WTC11 (cell line): ENCODE data around the gene SYT1.

ENCODE experiments used
- ATF1 ChIP-seq: sonication (generic); formaldehyde crosslinking; IDR thresholded peaks from 2 replicates; pipeline ENCODE4 v1.8.1; 2023; ENCODE audit warnings: mild to moderate bottlenecking, moderate library complexity, missing genetic modification reagents
- CBFB ChIP-seq: sonication (generic); formaldehyde crosslinking; IDR thresholded peaks from 2 replicates; pipeline ENCODE4 v1.8.1; 2022; ENCODE audit warnings: mild to moderate bottlenecking, low read depth, missing genetic modification reagents
- CREB1 ChIP-seq: sonication (generic); formaldehyde crosslinking; IDR thresholded peaks from 2 replicates; pipeline ENCODE4 v1.8.0; 2023; ENCODE audit warnings: mild to moderate bottlenecking, missing genetic modification reagents
- E2F1 ChIP-seq: sonication (generic); formaldehyde crosslinking; IDR thresholded peaks from 2 replicates; pipeline ENCODE4 v1.8.0; 2022; ENCODE audit warnings: mild to moderate bottlenecking, missing genetic modification reagents
- KAT7 ChIP-seq: sonication (generic); formaldehyde crosslinking; IDR thresholded peaks from 2 replicates; pipeline ENCODE4 v1.8.1; 2023; ENCODE audit warnings: missing genetic modification reagents, mild to moderate bottlenecking, borderline replicate concordance
- MAX ChIP-seq: sonication (generic); formaldehyde crosslinking; IDR thresholded peaks from 2 replicates; pipeline ENCODE4 v1.8.0; 2022; ENCODE audit warnings: mild to moderate bottlenecking, missing genetic modification reagents
- SP1 ChIP-seq: sonication (generic); formaldehyde crosslinking; conservative IDR thresholded peaks from 2 replicates; pipeline ENCODE4 v1.8.1; 2022; ENCODE audit warnings: missing genetic modification reagents
- ZNF121 ChIP-seq: sonication (generic); formaldehyde crosslinking; IDR thresholded peaks from 2 replicates; pipeline ENCODE4 v1.8.0; 2023; ENCODE audit warnings: missing genetic modification reagents
- TF ChIP-seq, protein P1 (sequence below): fragments of 200-600 bp; IDR thresholded peaks from 2 replicates; pipeline ENCODE4 v1.8.0; 2022; ENCODE audit warnings: antibody characterized with exemption
- TF ChIP-seq, protein P2 (sequence below): sonication (generic); formaldehyde crosslinking; IDR thresholded peaks from 2 replicates; pipeline ENCODE4 v1.8.0; 2022; ENCODE audit warnings: mild to moderate bottlenecking, missing genetic modification reagents
- TF ChIP-seq, protein P3 (sequence below): fragments of 250-450 bp; sonication (Bioruptor Pico); IDR thresholded peaks from 2 replicates; pipeline ENCODE4 v1.9.0; 2021; ENCODE audit warnings: mild to moderate bottlenecking, borderline replicate concordance
- TF ChIP-seq, protein P4 (sequence below): sonication (generic); formaldehyde crosslinking; IDR thresholded peaks from 2 replicates; pipeline ENCODE4 v1.8.1; 2023; ENCODE audit warnings: mild to moderate bottlenecking, missing genetic modification reagents, moderate library complexity
- TF ChIP-seq, protein P5 (sequence below): sonication (generic); formaldehyde crosslinking; IDR thresholded peaks from 2 replicates; pipeline ENCODE4 v1.8.1; 2022; ENCODE audit warnings: missing genetic modification reagents, borderline replicate concordance
- TF ChIP-seq, protein P6 (sequence below): sonication (generic); formaldehyde crosslinking; IDR thresholded peaks from 2 replicates; pipeline ENCODE4 v1.8.1; 2023; ENCODE audit warnings: mild to moderate bottlenecking, moderate library complexity, missing genetic modification reagents

- TF ChIP-seq, protein P1, sequence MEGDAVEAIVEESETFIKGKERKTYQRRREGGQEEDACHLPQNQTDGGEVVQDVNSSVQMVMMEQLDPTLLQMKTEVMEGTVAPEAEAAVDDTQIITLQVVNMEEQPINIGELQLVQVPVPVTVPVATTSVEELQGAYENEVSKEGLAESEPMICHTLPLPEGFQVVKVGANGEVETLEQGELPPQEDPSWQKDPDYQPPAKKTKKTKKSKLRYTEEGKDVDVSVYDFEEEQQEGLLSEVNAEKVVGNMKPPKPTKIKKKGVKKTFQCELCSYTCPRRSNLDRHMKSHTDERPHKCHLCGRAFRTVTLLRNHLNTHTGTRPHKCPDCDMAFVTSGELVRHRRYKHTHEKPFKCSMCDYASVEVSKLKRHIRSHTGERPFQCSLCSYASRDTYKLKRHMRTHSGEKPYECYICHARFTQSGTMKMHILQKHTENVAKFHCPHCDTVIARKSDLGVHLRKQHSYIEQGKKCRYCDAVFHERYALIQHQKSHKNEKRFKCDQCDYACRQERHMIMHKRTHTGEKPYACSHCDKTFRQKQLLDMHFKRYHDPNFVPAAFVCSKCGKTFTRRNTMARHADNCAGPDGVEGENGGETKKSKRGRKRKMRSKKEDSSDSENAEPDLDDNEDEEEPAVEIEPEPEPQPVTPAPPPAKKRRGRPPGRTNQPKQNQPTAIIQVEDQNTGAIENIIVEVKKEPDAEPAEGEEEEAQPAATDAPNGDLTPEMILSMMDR: no peak
- TF ChIP-seq KAT7 (CRISPR knock-in tag): no peak
- TF ChIP-seq ZNF121: no peak
- TF ChIP-seq E2F1: no peak
- TF ChIP-seq, protein P2, sequence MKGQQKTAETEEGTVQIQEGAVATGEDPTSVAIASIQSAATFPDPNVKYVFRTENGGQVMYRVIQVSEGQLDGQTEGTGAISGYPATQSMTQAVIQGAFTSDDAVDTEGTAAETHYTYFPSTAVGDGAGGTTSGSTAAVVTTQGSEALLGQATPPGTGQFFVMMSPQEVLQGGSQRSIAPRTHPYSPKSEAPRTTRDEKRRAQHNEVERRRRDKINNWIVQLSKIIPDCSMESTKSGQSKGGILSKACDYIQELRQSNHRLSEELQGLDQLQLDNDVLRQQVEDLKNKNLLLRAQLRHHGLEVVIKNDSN: no peak
- no peak for TF ChIP-seq MAX (CRISPR knock-in tag)
- TF ChIP-seq, protein P3, sequence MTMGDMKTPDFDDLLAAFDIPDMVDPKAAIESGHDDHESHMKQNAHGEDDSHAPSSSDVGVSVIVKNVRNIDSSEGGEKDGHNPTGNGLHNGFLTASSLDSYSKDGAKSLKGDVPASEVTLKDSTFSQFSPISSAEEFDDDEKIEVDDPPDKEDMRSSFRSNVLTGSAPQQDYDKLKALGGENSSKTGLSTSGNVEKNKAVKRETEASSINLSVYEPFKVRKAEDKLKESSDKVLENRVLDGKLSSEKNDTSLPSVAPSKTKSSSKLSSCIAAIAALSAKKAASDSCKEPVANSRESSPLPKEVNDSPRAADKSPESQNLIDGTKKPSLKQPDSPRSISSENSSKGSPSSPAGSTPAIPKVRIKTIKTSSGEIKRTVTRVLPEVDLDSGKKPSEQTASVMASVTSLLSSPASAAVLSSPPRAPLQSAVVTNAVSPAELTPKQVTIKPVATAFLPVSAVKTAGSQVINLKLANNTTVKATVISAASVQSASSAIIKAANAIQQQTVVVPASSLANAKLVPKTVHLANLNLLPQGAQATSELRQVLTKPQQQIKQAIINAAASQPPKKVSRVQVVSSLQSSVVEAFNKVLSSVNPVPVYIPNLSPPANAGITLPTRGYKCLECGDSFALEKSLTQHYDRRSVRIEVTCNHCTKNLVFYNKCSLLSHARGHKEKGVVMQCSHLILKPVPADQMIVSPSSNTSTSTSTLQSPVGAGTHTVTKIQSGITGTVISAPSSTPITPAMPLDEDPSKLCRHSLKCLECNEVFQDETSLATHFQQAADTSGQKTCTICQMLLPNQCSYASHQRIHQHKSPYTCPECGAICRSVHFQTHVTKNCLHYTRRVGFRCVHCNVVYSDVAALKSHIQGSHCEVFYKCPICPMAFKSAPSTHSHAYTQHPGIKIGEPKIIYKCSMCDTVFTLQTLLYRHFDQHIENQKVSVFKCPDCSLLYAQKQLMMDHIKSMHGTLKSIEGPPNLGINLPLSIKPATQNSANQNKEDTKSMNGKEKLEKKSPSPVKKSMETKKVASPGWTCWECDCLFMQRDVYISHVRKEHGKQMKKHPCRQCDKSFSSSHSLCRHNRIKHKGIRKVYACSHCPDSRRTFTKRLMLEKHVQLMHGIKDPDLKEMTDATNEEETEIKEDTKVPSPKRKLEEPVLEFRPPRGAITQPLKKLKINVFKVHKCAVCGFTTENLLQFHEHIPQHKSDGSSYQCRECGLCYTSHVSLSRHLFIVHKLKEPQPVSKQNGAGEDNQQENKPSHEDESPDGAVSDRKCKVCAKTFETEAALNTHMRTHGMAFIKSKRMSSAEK (CRISPR knock-in tag): no peak
- TF ChIP-seq, protein P4, sequence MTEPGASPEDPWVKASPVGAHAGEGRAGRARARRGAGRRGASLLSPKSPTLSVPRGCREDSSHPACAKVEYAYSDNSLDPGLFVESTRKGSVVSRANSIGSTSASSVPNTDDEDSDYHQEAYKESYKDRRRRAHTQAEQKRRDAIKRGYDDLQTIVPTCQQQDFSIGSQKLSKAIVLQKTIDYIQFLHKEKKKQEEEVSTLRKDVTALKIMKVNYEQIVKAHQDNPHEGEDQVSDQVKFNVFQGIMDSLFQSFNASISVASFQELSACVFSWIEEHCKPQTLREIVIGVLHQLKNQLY (CRISPR knock-in tag): no peak
- no peak for TF ChIP-seq ATF1 (CRISPR knock-in tag)
- TF ChIP-seq, protein P5, sequence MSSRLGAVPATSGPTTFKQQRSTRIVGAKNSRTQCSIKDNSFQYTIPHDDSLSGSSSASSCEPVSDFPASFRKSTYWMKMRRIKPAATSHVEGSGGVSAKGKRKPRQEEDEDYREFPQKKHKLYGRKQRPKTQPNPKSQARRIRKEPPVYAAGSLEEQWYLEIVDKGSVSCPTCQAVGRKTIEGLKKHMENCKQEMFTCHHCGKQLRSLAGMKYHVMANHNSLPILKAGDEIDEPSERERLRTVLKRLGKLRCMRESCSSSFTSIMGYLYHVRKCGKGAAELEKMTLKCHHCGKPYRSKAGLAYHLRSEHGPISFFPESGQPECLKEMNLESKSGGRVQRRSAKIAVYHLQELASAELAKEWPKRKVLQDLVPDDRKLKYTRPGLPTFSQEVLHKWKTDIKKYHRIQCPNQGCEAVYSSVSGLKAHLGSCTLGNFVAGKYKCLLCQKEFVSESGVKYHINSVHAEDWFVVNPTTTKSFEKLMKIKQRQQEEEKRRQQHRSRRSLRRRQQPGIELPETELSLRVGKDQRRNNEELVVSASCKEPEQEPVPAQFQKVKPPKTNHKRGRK (CRISPR knock-in tag): no peak
- no peak for TF ChIP-seq CREB1
- TF ChIP-seq SP1 (CRISPR knock-in tag): no peak
- TF ChIP-seq, protein P6, sequence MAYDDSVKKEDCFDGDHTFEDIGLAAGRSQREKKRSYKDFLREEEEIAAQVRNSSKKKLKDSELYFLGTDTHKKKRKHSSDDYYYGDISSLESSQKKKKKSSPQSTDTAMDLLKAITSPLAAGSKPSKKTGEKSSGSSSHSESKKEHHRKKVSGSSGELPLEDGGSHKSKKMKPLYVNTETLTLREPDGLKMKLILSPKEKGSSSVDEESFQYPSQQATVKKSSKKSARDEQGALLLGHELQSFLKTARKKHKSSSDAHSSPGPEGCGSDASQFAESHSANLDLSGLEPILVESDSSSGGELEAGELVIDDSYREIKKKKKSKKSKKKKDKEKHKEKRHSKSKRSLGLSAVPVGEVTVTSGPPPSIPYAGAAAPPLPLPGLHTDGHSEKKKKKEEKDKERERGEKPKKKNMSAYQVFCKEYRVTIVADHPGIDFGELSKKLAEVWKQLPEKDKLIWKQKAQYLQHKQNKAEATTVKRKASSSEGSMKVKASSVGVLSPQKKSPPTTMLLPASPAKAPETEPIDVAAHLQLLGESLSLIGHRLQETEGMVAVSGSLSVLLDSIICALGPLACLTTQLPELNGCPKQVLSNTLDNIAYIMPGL (CRISPR knock-in tag): no peak
- no peak for TF ChIP-seq CBFB
Observed at GRCh38 chr12:79238246-79238645, 373.7 kb downstream of the SYT1 start.
